NCI-H69 (cell line): ENCODE data around the gene LRRC8D.

Source experiments
- DNase-seq: peaks from one replicate; lab custom pipeline; 2025; lab: John Stamatoyannopoulos, UW

Gene LRRC8D

GRCh38 chr1:89896105-89896942 is 75.5 kb downstream of the LRRC8D start:
- no peak for DNase-seq

- no peak for DNase-seq
Observed at GRCh38 chr1:89897347-89898133, 76.7 kb downstream of the LRRC8D start.

GRCh38 chr1:89898150-89898549 is 77.3 kb downstream of the LRRC8D start:
- no peak for DNase-seq

GRCh38 chr1:89898695-89899470 is 78.1 kb downstream of the LRRC8D start:
- DNase-seq = no peak

GRCh38 chr1:89900323-89900722 is 79.5 kb downstream of the LRRC8D start:
- DNase-seq = no peak

GRCh38 chr1:89900791-89901708 is 80.2 kb downstream of the LRRC8D start:
- no peak for DNase-seq

- DNase-seq = no peak
Observed at GRCh38 chr1:89901957-89902669, 81.3 kb downstream of the LRRC8D start.

- DNase-seq = no peak
Observed at GRCh38 chr1:89903550-89903949, 82.7 kb downstream of the LRRC8D start.

GRCh38 chr1:89904219-89904980 is 83.6 kb downstream of the LRRC8D start:
- DNase-seq = no peak

- no peak for DNase-seq
Observed at GRCh38 chr1:89905395-89906058, 84.7 kb downstream of the LRRC8D start.

- peak; percentile 9 for DNase-seq
Observed at GRCh38 chr1:89906088-89906487, 85.3 kb downstream of the LRRC8D start.

GRCh38 chr1:89907727-89908212 is 86.9 kb downstream of the LRRC8D start:
- DNase-seq = no peak

GRCh38 chr1:89908273-89908671 is 87.4 kb downstream of the LRRC8D start:
- no peak for DNase-seq

GRCh38 chr1:89908672-89909436 is 88.0 kb downstream of the LRRC8D start:
- no peak for DNase-seq

- no peak for DNase-seq
Observed at GRCh38 chr1:89910268-89910667, 89.4 kb downstream of the LRRC8D start.

- DNase-seq = no peak
Observed at GRCh38 chr1:89910780-89911179, 89.9 kb downstream of the LRRC8D start.

- DNase-seq = no peak
Observed at GRCh38 chr1:89911191-89911991, 90.6 kb downstream of the LRRC8D start.

GRCh38 chr1:89912073-89912472 is 91.2 kb downstream of the LRRC8D start:
- no peak for DNase-seq
